Thymus (tissue), 11 donors: ENCODE data around the gene ATG2A. TPM values are rescaled to one million over a fixed set of nuclear protein-coding genes. Genes with fewer than 3 reads are reported as not detected.

Experiments
- DNase-seq, 9 donors: peaks; one replicate each; pipeline ENCODE4 v3.0.0-alpha.2; 2013; ENCODE audit warnings: low spot score in 9 of 9, low read depth in 6 of 9, missing footprints in 1 of 9
- H3K27ac ChIP-seq, 2 donors: one replicate each; pipeline ENCODE4 v1.5.1; 2013; ENCODE audit warnings: control low read depth in 1 of 2, low read depth in 1 of 2, low read length in 1 of 2, mild to moderate bottlenecking in 1 of 2, moderate library complexity in 1 of 2
- H3K27me3 ChIP-seq, 2 donors: one replicate each; pipeline ENCODE4 v1.5.1; 2013; ENCODE audit warnings: low read length in 1 of 2; ENCODE audit not compliant: control insufficient read depth in 2 of 2, insufficient read depth in 1 of 2
- H3K36me3 ChIP-seq, 2 donors: one replicate each; pipeline ENCODE4 v1.5.1; 2013; ENCODE audit warnings: low read length in 1 of 2, mild to moderate bottlenecking in 1 of 2, moderate library complexity in 1 of 2; ENCODE audit not compliant: control insufficient read depth in 2 of 2, insufficient read depth in 2 of 2
- H3K4me1 ChIP-seq, 2 donors: one replicate each; pipeline ENCODE4 v1.5.1; 2013; ENCODE audit warnings: low read length in 2 of 2; ENCODE audit not compliant: control insufficient read depth in 2 of 2, insufficient read depth in 2 of 2
- H3K4me3 ChIP-seq, 2 donors: one replicate each; pipeline ENCODE4 v1.5.1; 2013; ENCODE audit warnings: low read length in 2 of 2, control low read depth in 1 of 2, mild to moderate bottlenecking in 1 of 2
- H3K9me3 ChIP-seq, 2 donors: one replicate each; pipeline ENCODE4 v1.5.1; 2013; ENCODE audit warnings: low read length in 1 of 2, mild to moderate bottlenecking in 1 of 2; ENCODE audit not compliant: control insufficient read depth in 2 of 2, insufficient read depth in 1 of 2
- WGBS: extraction: QIAGEN DNeasy Blood & Tissue Kit; methylation state at CpG from one replicate; pipeline ENCODE4 v1.1.7; 2013; 5-methylcytosine and 5-hydroxymethylcytosine counted together
- polyA plus RNA-seq: library from polyadenylated mRNA; stranded (reverse); fragments of 200-250 nt; gene quantifications from one replicate; pipeline ENCODE4 v1.2.3, GENCODE V29; 2013
- total RNA-seq: library from RNA; stranded (reverse); fragments of 120-200 nt; gene quantifications from one replicate; pipeline ENCODE4 v1.2.4, GENCODE V29; 2013
- donor health status: healthy.

ATG2A gene
- total and polyA plus RNA-seq, 2 donors: 6.3 to 35.2 TPM

- Histone ChIP-seq H3K4me1 (no peaks in the 10 kb centered on the region), H3K36me3 (peaks cover 23 to 29% of the 10 kb centered on the region in 2 donors), H3K27me3 (peaks cover 0 to 10% of the 10 kb centered on the region in 2 donors), H3K27ac (no peak within 1 kb of the TSS), H3K9me3 (no peaks in the 10 kb centered on the region), H3K4me3 (no peak within 1 kb of the TSS)
- WGBS: 92% methylated on average over 14 of the region's 14 CpGs
- DNase-seq: no peak
Observed at GRCh38 chr11:64935359-64936081, 18.5 kb upstream of the ATG2A start, which contains the start of gene GPHA2. GPHA2 (minus strand) TSS chr11:64935893; CDS start chr11:64935460, 433 bp downstream.

DNA sequence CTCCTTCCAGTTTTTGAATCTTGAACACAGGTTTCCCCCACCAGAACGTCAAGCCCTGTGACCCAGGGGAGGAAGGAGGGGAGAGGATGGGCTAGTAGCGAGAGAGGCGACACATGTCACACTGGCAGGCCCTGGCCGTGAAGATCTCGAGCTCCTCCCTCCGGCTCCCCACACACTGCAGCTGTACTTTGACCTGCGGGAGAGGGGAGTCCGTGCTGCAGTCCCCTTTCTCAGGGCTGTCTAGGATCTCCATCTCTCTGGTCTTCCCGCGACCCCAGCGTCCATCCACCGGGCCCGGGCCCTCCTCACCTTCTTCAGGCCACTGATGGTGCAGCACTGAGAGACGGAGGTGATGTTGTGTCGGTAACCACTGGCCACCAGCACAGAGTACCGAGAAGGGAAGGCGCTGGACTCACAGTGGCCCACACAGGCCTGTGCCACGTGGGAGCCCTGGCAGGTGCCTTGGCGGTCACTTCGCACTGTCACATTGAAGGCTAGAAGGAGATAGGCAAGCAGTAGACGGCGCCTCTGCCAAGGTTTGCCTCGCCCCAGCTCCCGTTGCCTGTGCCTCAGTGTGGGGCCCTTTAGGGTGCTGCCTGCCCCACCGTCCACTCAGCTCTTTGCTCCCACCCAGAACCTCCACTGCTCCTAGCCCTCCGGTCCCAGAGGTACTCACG is 17.8 kb upstream of the ATG2A start:
- DNase-seq: no peak
- WGBS: 92% methylated on average over 27 of the region's 27 CpGs
- Histone ChIP-seq H3K27me3 (peaks cover 0 to 10% of the 10 kb centered on the region in 2 donors), H3K36me3 (peaks cover 27 to 34% of the 10 kb centered on the region in 2 donors), H3K4me1 (no peaks in the 10 kb centered on the region), H3K9me3 (no peaks in the 10 kb centered on the region), H3K4me3 (no peak overlapping the region), H3K27ac (no peak overlapping the region)

GRCh38 chr11:64933935-64934681 is 17.1 kb upstream of the ATG2A start:
- H3K4me3 ChIP-seq: no peak overlapping the region
- H3K4me1 ChIP-seq: no peaks in the 10 kb centered on the region
- no peaks in the 10 kb centered on the region for H3K9me3 ChIP-seq
- H3K27ac ChIP-seq: no peak overlapping the region
- 94% methylated on average over 10 of the region's 10 CpGs for WGBS
- DNase-seq: no peak
- peaks cover 0 to 7% of the 10 kb centered on the region in 2 donors for H3K27me3 ChIP-seq
- H3K36me3 ChIP-seq: peaks cover 27 to 34% of the 10 kb centered on the region in 2 donors

DNA sequence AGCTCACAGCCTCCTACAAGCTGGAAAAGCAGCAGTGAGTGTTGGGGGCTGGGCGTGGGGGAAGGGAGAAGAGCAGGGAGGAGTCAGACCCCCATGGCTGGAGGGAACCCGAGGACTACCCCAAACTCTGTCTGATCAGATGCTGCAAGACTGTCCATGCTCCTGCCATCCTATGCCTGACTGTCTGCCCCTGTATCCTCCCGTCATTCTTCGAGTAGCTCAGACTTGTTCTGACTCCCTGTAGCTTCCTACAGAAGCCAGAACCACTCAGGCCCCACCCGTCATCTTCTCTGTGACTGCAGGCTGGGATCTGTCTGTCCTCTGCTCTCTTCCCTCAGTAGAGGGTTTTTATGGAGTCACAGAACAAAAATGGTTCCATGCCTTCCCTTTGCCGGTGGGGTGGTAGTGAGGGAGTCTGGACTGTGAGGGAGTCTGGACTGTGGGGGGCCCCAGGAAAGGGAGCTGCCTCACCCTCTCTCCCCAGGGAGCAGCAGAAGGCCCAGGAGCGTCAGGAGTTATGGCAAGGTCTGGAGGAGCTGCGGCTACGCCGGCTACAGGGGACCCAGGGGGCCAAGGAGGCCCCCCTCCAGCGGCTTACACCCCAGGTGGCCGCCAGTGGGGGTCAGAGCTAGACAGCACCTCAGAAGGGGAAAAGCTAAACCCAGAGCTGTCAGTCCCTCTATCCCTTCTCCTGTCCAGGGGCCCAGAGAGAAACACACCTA is 16.4 kb upstream of the ATG2A start:
- no peak for DNase-seq
- Histone ChIP-seq H3K27ac (no peak overlapping the region), H3K27me3 (peaks cover 0 to 6% of the 10 kb centered on the region in 2 donors), H3K4me1 (no peaks in the 10 kb centered on the region), H3K36me3 (peaks cover 27 to 36% of the 10 kb centered on the region in 2 donors), H3K4me3 (no peak overlapping the region), H3K9me3 (no peaks in the 10 kb centered on the region)
- 97% methylated on average over 12 of the region's 12 CpGs for WGBS

DNA sequence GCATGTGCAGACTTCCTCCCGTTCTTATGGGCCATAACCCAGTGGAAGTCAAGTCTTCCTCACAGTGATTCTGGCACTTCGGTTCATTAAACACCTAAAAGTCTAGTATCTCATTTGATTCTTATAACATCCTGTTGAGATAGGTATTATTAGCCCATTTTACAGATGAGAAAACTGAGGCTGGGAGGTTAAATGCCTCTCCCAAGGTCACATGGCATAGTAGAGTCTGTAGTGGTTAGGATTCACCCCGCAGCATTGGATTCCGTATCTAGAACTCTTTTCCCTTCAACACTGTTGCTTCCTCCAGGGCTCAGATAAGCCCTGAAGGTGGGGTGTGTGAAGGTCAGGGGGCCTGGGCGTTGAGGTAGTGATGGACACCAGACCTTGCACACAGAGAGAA is 15.3 kb upstream of the ATG2A start:
- Histone ChIP-seq H3K4me1 (no peaks in the 10 kb centered on the region), H3K27me3 (peaks cover 0 to under 1% of the 10 kb centered on the region in 2 donors), H3K27ac (no peak overlapping the region), H3K9me3 (no peaks in the 10 kb centered on the region), H3K4me3 (no peak overlapping the region), H3K36me3 (peaks cover 27 to 42% of the 10 kb centered on the region in 2 donors)
- 97% methylated on average over 5 of the region's 5 CpGs for WGBS
- no peak for DNase-seq

DNA sequence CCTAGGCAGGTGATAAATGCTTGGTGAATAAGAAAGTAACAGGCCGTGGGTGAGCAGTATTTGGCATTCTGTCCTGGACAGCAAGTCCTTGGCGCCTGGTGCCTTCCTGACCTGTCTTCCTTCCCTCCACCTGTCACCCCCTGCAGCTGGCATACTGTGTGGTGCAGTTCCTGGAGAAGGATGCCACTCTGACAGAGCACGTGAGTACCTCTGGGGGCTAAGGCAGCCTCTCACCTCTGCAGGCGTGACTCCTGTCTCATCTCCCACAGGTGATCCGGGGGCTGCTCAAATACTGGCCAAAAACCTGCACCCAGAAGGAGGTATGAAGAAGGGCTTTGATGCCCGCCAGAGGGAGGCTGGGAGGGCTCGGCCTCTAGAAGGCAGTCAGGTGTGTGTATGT is 14.3 kb upstream of the ATG2A start:
- Histone ChIP-seq H3K9me3 (no peaks in the 10 kb centered on the region), H3K27ac (no peak overlapping the region), H3K36me3 (peaks cover 27 to 42% of the 10 kb centered on the region in 2 donors), H3K4me3 (no peak overlapping the region), H3K4me1 (no peaks in the 10 kb centered on the region), H3K27me3 (no peaks in the 10 kb centered on the region)
- 98% methylated on average over 7 of the region's 7 CpGs for WGBS
- no peak for DNase-seq

DNA sequence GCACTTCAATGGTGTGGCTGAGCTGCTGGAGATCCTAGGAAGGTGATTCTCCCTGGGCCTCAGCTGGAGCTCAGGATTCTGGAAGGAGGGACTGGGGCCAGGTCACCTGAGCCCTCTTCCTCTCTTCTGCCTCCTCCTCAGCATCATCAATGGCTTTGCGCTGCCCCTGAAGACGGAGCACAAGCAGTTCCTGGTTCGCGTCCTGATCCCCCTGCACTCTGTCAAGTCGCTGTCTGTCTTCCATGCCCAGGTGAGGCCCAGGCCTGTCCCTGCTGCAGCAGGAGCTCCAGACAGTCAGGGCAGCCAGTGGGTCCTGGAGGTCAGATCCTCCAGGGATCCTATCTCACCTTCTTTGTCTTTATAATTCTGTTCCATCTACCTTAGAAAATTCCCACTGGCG is 13.3 kb upstream of the ATG2A start:
- no peak for DNase-seq
- H3K4me3 ChIP-seq: no peak overlapping the region
- WGBS: 97% methylated on average over 6 of the region's 6 CpGs

GRCh38 chr11:64929625-64930024 is 12.6 kb upstream of the ATG2A start:
- DNase-seq: no peak
- H3K36me3 ChIP-seq: peaks cover 27 to 40% of the 10 kb centered on the region in 2 donors
- no peaks in the 10 kb centered on the region for H3K9me3 ChIP-seq
- no peak overlapping the region for H3K27ac ChIP-seq
- H3K4me3 ChIP-seq: no peak overlapping the region
- H3K27me3 ChIP-seq: peaks cover 0 to 9% of the 10 kb centered on the region in 2 donors
- peaks cover 2 to 8% of the 10 kb centered on the region in 2 donors for H3K4me1 ChIP-seq
- WGBS: 97% methylated on average over 7 of the region's 7 CpGs

More for the DNA sequence above, 13.3 kb upstream of the ATG2A start:
- peaks cover 0 to 3% of the 10 kb centered on the region in 2 donors for H3K27me3 ChIP-seq
- peaks cover 27 to 45% of the 10 kb centered on the region in 2 donors for H3K36me3 ChIP-seq
- peaks cover 1 to 2% of the 10 kb centered on the region in 2 donors for H3K4me1 ChIP-seq
- no peak overlapping the region for H3K27ac ChIP-seq
- no peaks in the 10 kb centered on the region for H3K9me3 ChIP-seq
